ENCODE results near the gene CARD11. TPM values are rescaled to one million over a fixed set of nuclear protein-coding genes. Genes with fewer than 3 reads are reported as not detected.
A peak's percentile ranks its signal among the peaks of the same experiment; 100 is the strongest.

CARD11 gene
- total and polyA plus RNA-seq, 2 of the 4 experiments (the other 2 are of a cell fraction), result 0.18 to 0.26 TPM

DNA sequence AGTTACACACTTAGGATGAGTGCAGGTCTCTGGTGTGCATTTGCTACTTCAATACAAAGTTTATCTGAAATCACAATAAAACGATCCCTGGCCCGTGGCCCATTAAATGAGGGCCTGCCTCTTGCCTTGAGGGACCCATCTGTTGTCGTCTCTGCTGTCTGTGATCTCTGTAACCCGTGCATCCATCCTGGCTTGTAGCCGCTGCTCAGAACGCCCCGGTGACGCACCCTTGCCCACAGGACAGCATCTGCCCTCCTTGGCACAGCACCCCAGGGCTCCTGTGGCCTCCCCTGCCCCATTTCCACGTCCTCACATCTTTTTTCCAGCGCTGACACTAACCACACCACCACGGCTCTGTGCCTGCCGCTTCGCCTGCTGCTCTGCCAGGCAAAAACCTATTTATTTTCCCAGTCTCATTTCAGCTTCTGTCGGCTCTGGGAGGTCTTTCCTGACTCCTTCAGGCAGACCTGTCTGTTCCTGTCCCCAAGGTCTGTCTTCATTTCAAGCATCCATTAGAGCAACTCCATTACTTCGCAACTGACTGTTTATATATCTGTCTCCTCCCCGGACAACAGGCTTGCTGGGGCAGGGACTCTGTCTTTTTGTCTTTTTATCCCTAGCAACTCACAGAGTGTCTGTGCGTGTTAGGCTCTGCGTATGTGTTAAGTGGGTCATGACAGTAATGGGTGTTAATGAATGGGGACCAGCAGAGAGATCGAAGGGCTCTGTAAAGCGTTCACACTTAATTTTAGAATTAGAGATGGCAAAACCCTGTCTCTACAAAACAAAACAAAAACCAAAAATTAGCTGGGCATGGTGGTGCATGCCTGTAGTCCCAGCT is 16.4 kb downstream of the CARD11 start:
- H3K4me3 ChIP-seq (ENCODE audit: insufficient read depth, low read depth, low read length), result no peak overlapping the region
- H4K91ac ChIP-seq (ENCODE audit: insufficient read depth, low read depth, low read length), result no peak overlapping the region
- no peak overlapping the region for H4K5ac ChIP-seq (ENCODE audit: low read depth, low read length)
- in situ Hi-C loops (cut with MboI; ENCODE audit: low sequenced_read_pairs), result no loop called here
- no peaks in the 10 kb centered on the region for H3K9me1 ChIP-seq (ENCODE audit: insufficient read depth, low read length)
- no peaks in the 10 kb centered on the region for H3K79me1 ChIP-seq (ENCODE audit: low read depth in 1 of 2, low read length in 2 of 2)
- H2AK5ac ChIP-seq (ENCODE audit: low read depth, low read length), result no peak overlapping the region
- H3K4me1 ChIP-seq (ENCODE audit: control insufficient read depth, insufficient read depth, low read length), result peaks cover 4% of the 10 kb centered on the region; the same call in 1 of the 2 replicates
- DNase-seq (no peak), ATAC-seq (ENCODE audit: low read depth) (no peak)
- no peak overlapping the region for H3K9ac ChIP-seq (ENCODE audit: low read depth, low read length)
- no peak overlapping the region for H3K56ac ChIP-seq (ENCODE audit: extremely low read depth, insufficient read depth, low read length)
- ChIA-PET POLR2A (ENCODE audit: unreplicated experiment) (no interaction called here), CTCF (no interaction called here)
- peak overlapping the region; percentile 13 for H2AFZ ChIP-seq (replicated peaks; ENCODE audit: low read length, poor library complexity)
- intact Hi-C loops (cut with micrococcal nuclease), result loop anchor here (2.0 kb wide), 1 partner anchor 28 kb away; no protein-coding TSS in a partner anchor
- dilution Hi-C loops (cut with HindIII; ENCODE audit: low sequenced_read_pairs, unreplicated experiment), result no loop called here
- 44% methylated on average over 14 of the region's 20 CpGs; no CpG with 5 or more reads in 1 of the 2 experiments for WGBS, 2 experiments (ENCODE audit: extremely low coverage in 2 of 2, insufficient read length in 1 of 2)
- peak overlapping the region; percentile 13 for H2AK9ac ChIP-seq (replicated peaks; ENCODE audit: low read depth, low read length, poor library complexity)
- TF ChIP-seq, protein P1, sequence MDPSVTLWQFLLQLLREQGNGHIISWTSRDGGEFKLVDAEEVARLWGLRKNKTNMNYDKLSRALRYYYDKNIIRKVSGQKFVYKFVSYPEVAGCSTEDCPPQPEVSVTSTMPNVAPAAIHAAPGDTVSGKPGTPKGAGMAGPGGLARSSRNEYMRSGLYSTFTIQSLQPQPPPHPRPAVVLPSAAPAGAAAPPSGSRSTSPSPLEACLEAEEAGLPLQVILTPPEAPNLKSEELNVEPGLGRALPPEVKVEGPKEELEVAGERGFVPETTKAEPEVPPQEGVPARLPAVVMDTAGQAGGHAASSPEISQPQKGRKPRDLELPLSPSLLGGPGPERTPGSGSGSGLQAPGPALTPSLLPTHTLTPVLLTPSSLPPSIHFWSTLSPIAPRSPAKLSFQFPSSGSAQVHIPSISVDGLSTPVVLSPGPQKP (IDR thresholded peaks at IDR 0.05; ENCODE audit: borderline replicate concordance, low read depth, low read length), result no peak
- TF ChIP-seq CEBPB (IDR thresholded peaks at IDR 0.05; ENCODE audit: low read depth, low read length) (no peak), MXI1 (IDR thresholded peaks at IDR 0.05; ENCODE audit: borderline replicate concordance, low read depth, low read length) (no peak), MAZ (IDR thresholded peaks at IDR 0.05; ENCODE audit: borderline replicate concordance, low read depth, low read length) (no peak), CHD1 (IDR thresholded peaks at IDR 0.05; ENCODE audit: low read depth, low read length) (no peak), SMC3 (IDR thresholded peaks at IDR 0.05; ENCODE audit: low read depth, low read length) (no peak), FOS (IDR thresholded peaks at IDR 0.05; ENCODE audit: low read depth, low read length) (no peak), NFE2L2 (IDR thresholded peaks at IDR 0.05; ENCODE audit: low read depth, low read length) (no peak), RFX5 (IDR thresholded peaks at IDR 0.05; ENCODE audit: low read depth, low read length) (no peak), MAFK (IDR thresholded peaks at IDR 0.05; ENCODE audit: low read depth, low read length) (no peak), POLR2A (IDR thresholded peaks at IDR 0.05; ENCODE audit: low read depth, low read length) (no peak)
- H3K9me3 ChIP-seq (ENCODE audit: control insufficient read depth, insufficient read depth, low read length), result peaks cover 1% of the 10 kb centered on the region; the same call in 1 of the 2 replicates
- no peaks in the 10 kb centered on the region for H3K27me3 ChIP-seq (ENCODE audit: control insufficient read depth, insufficient read depth, low read length)
- no peak overlapping the region for H3K14ac ChIP-seq (replicated peaks; ENCODE audit: low read depth, low read length)
- H3K4ac ChIP-seq (ENCODE audit: low read depth, low read length), result no peak overlapping the region
- no peak overlapping the region for H2BK120ac ChIP-seq (ENCODE audit: low read depth, low read length)
- no peak overlapping the region for H2BK15ac ChIP-seq (ENCODE audit: low read depth, low read length)
- no peak overlapping the region for H2BK5ac ChIP-seq (ENCODE audit: low read depth, low read length, poor library complexity, severe bottlenecking)
- no peak overlapping the region for H2BK20ac ChIP-seq (ENCODE audit: low read depth, low read length)
- no peak overlapping the region for H3K18ac ChIP-seq (ENCODE audit: low read depth, low read length)
- no peak overlapping the region for H4K8ac ChIP-seq (ENCODE audit: low read depth in 2 of 2, low read length in 2 of 2)
- H4K20me1 ChIP-seq (ENCODE audit: insufficient read depth, low read length), result no peaks in the 10 kb centered on the region
- no peak overlapping the region for H3K27ac ChIP-seq (ENCODE audit: insufficient read depth, low read length)
- H3K36me3 ChIP-seq (ENCODE audit: control insufficient read depth, insufficient read depth, low read length), result no peaks in the 10 kb centered on the region
- no TSS peak for BruUV-seq (replicated peaks)
- no peak overlapping the region for H3K23ac ChIP-seq (ENCODE audit: low read depth, low read length)
- 0 out of 2 replicates have a peak overlapping the region, but pooled peaks have one; percentile 61 for H3K4me2 ChIP-seq (ENCODE audit: low read depth, low read length)

Measured in IMR-90 (cell line).